GM21825 (cell line): ENCODE results near the gene TOGARAM2.

Experiments used
- ATAC-seq: cut with Tn5 transposase; IDR thresholded peaks from one replicate; pipeline ENCODE4 v1.9.1; 2021; ENCODE audit warnings: mild to moderate bottlenecking, moderate library complexity; ENCODE audit not compliant: unreplicated experiment

Gene TOGARAM2

GRCh38 chr2:29052807-29053206 lies 71.7 kb downstream of the TOGARAM2 start:
- no peak for ATAC-seq

- no peak for ATAC-seq
Measured at GRCh38 chr2:29053223-29053622, 72.1 kb downstream of the TOGARAM2 start.

DNA sequence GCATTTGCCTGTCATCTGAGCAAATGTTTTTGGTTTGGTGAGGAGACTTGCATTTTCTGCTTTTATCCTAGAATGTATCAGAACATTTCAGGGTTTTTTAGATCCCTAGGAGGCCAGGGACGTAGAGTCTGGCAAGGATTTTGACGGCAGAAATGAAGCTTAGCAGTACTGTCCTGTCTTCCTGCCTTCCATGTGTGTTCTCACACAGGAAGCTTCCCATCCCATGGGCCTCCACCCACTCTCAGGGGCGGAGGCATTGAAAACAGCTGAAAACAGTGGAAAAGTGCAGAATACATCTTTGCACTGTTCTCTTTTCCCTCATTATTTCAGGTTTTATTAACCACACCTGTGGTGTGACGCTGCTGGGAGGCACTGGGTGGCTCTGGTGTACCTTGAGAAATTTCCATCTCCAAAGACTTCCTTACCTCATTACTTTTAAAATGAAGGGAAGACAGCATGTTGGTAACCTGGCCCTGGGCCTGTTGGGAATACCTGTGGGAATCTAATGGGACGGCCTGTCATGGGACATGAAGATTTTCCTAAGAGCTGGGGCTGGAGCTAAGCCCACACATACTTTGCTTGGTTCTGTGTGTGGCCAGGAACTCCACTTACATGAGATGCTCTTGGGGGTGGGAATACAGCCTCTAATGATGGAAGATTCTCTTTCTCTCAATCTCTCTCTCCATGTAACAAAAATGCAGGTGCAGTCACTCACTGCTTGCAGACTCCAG lies 72.7 kb downstream of the TOGARAM2 start:
- ATAC-seq, result no peak

- no peak for ATAC-seq
Measured at GRCh38 chr2:29054430-29054829, 73.3 kb downstream of the TOGARAM2 start.

GRCh38 chr2:29055601-29056000 lies 74.5 kb downstream of the TOGARAM2 start:
- no peak for ATAC-seq

DNA sequence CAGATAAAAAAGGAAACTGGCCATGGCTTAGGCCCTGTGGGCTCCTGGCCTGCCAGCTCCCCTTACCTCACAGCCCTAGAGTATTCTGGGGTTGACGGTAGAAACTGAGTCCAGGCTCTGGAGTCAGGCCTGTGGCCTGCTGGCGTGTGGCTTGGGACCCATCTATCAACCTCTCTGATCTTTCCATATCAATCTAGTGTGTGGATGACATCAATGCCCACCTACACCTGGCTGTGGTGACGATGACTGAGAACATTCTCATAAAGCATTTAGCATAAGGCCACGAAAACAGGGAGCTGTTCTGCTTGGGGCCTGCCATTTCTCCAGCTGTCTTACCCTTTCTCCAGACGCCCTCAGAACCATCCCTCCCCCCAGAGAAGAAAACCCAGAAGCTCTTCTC lies 75.4 kb downstream of the TOGARAM2 start:
- no peak for ATAC-seq

GRCh38 chr2:29057006-29057405 lies 75.9 kb downstream of the TOGARAM2 start:
- no peak for ATAC-seq

DNA sequence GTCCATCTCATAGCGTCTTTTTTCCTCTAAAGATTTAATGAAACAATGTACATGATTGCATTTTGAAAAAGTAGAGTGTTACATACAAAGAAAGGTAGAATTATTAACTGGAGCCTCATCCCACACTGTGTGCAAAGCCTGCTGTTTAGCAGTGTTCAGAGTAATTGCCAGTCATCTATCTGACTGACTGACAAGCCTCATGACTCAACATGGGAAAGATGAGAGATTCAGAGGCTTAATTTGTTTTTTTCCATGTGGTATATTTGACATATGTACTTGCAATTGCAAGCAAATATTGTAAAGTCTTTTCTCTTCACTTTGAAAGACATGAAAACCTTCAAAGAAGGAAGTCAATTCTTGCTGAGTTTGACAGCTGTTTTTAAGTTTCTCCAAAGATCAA lies 78.5 kb downstream of the TOGARAM2 start:
- no peak for ATAC-seq

- ATAC-seq, result no peak
Measured at GRCh38 chr2:29060441-29060840, 79.3 kb downstream of the TOGARAM2 start.

GRCh38 chr2:29061176-29061575 lies 80.1 kb downstream of the TOGARAM2 start:
- ATAC-seq, result no peak

DNA sequence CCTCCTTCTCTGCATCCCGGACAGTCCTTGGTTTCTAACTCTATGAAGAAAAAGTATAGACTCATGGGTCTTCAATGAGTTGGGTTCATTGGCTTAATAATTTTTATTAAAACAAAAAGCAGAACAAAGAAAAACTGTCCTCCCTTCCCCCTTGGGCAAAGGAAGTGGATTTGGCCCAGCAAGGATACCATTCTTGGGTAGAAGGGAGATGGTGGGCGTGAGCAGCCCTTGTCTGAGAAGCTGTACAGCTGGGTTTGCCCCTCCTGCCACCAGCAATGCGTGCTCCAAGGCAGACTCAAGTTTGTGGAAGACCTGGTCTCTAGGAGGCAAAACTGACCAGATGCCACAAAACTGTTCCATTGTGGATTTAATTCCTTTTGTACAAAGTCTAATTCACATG lies 80.5 kb downstream of the TOGARAM2 start:
- ATAC-seq, result no peak

GRCh38 chr2:29062371-29062770 lies 81.3 kb downstream of the TOGARAM2 start:
- ATAC-seq, result no peak

GRCh38 chr2:29063056-29063455 lies 82.0 kb downstream of the TOGARAM2 start:
- no peak for ATAC-seq

DNA sequence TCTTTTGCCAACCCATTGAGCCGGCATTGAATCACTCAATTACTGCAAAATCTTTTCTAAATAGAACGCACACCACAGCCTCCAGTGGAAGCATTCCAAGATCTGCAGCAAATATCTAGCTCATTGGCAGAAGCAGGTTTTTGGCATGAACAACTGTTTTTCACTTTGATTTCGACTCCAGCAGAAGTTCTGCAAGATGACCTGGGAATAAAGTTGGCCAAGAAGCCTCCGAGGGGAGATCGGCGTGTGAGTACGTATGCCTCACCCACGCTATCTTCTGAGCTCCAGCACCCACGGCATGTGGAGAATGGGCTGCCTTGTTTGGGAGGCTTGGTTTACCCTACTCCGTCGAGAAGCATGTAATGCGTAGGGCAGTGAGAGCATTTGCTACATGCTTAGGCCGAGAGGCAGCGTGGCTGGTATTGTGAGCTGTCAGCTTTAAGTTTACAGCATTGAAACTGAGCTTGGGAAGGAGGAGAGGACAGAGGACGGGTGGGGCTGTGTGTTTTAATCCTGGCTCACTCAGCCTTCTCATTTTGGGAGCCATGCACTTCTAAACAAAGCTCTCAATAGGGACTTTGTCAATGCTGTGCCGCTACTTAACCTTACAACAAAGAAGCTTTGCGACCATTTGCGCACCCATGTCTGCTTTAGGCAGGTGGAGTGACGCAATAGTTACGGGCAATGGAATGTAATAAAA lies 82.7 kb downstream of the TOGARAM2 start:
- ATAC-seq, result no peak

DNA sequence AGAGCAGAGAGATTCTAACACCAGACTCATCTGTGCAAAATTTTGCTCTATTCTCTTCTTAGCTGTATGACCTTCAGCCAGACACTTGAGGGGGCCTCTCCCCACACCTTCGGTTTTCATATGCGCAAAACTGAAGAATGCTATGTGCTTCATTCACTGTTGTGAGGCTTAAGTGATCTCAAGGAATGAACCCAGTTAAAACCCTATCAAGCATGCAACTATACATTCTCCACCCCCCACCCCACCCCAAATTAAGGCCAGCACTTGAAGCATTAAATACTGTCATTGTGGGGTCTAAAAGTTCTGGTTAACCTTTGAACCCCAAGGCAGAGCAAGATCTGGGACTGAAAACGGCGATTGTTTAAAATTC lies 83.2 kb downstream of the TOGARAM2 start:
- no peak for ATAC-seq

DNA sequence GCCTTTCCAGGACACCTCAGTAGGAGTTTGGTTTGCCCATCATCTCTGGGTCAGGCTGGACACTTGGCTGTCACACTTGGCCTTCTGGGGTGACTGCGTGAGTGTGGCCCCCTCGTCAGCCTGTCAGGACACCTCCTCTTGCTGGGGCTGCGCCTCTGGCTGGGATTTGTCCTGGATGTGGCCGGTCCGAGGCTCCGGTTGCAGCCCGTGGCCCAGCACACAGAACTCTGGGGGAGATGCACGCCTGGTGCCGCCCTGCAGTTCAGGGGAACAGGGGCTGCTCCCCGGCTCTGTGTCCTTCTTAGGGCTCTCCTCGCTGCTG lies 83.6 kb downstream of the TOGARAM2 start:
- no peak for ATAC-seq

DNA sequence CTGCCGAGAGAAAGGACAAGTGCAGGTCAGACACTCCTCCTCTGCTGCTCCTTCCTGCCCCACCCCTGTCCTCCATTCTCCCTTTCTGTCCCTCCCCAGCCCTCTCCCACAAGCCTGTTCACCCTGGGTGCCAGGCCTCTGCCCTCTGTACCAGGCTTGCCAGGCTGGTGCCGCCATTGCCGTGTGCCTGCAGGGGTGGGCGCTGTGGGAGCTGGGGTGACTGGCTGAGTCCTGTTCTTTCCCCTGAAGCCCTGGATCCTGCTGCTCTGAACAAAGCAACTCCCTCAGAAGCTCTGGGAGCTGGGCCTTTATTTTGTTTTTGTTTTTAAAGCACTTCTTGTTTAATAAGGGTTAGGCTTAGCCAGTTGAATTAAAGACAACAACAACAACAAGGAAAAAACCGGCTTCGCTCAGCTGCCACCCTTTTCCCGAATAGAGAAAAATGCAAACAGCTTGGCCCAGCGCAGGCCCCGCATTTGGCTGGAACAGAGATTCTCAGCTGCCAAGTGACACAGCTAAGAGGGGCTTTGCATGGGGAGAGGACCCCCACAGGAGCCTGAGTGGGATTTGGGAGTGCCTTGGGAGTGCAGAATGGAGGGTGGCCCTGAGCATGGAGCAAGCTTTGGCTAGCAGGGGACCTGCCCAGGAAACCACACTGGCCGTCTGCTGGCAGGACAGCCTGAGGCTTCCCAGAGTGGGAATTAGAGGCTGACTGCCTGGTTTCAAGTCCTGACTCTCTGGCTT lies 84.1 kb downstream of the TOGARAM2 start:
- no peak for ATAC-seq

DNA sequence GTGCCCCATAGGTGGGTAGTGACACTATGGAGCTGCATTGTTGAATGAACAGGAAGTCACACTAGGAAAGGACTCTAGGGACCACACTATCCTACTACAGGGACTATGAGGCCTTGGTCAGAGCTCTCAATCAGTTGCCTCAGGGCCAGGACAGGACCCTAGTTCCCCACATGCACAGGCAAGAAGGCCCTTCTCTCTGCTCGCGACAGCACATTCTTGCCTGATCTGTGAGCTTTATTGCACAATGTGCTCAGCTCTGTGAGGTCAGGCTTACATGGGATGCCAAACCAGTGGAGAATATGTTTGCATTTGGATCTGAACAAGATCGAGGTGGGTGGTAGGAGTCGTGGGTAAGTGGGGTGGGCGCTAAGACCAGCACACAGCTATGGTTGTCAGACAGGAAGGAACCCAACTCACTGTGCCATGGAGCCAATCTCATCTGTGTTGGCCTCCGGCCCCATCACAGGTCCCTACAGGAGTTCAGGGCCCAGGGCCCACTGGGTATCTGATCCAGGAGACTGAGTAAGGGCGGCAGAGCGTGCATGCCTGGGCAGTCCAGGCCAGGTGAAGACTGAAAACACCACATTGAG lies 85.3 kb downstream of the TOGARAM2 start:
- ATAC-seq, result no peak

GRCh38 chr2:29066997-29067605 lies 86.0 kb downstream of the TOGARAM2 start:
- ATAC-seq, result no peak

- ATAC-seq, result no peak
Measured at GRCh38 chr2:29068513-29068912, 87.4 kb downstream of the TOGARAM2 start.

- no peak for ATAC-seq
Measured at GRCh38 chr2:29070526-29070925, 89.4 kb downstream of the TOGARAM2 start.
